Activated T-cell treated with anti-CD3 and anti-CD28 coated beads, Interleukin-2, amount 50 U/mL, for 1 hour (primary cell): Measurements from ENCODE around the gene C11orf97.
"Not testable (repeated sequence)": the region's sequence is repeated elsewhere in the genome, so short reads cannot be mapped to it uniquely, and the experiment has no call there.

Experiments
- DNase-seq: peaks from one replicate; pipeline ENCODE4 v3.0.0-alpha.2; 2020

C11orf97 gene

DNA sequence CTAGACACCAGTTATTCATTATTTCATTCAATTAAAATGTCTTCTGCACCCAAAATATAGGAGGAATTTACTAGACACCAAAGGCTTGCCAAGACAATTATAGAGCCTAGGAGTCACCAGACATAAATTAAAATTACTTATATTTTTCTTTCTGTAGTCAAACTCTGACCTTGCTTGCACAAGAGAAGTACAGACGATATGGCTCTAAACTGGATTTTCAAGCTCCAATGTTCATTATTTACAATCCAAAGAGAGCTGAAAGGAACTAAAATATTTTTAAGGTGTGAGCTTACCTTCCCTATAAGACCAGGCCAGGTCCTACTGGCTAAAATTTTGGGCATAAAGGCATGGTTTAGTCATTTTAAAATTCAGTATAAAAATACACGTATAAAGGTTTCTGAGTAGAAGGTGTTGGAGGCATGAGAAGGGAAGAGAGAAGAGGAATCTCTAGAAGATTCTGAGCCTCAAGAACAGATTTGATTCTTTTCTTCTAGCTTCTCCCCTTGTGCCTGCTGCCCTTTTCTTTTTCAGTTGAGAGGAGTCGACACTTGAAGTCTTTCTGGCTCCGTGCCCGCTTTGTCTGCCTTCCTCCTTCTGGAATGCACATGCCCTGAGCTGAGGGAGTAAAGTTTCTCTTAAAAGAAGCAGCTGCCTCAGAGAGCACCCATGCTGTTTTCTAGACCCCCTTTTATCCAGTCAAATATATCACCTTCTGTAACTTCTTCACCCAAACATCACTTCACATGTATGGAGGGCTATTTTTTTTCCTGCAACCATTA is 13.5 kb downstream of the C11orf97 start:
- no peak for DNase-seq

DNA sequence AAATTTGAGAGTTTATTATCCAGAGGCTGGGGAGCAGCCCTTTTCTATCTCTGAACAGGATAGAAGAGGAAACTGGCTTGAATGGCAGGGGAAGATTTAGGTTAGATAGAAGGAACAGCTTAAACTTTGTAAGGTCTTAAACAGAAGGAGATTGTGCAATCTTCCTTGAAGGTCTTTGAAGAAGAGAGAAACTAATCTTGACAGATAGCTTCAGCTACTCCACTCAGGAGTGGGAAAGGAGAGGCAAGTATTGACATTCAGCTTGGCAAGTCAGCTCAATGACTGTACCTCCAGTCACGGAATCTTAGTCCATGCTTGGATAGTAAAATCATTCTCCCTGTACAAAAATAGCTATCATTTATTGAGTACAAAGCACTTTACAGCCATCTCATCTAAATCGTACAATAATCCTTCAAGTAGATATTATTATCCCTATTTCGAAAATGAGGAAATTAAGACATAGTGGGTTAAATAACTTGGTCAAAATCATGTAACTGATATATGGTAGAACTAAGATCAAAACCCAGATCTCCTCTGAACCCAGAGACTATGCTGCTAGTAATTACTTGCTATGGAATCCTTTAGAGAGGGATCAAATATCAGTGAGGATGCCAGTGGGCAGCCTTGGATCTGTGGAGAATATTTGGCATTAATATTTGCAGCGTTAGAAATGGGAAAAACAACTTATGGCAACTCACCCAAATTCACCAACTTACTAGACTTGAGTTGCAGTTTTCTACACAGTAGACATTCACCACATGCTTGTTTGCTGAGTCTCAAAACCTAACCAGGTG is 14.6 kb downstream of the C11orf97 start:
- DNase-seq = no peak

DNA sequence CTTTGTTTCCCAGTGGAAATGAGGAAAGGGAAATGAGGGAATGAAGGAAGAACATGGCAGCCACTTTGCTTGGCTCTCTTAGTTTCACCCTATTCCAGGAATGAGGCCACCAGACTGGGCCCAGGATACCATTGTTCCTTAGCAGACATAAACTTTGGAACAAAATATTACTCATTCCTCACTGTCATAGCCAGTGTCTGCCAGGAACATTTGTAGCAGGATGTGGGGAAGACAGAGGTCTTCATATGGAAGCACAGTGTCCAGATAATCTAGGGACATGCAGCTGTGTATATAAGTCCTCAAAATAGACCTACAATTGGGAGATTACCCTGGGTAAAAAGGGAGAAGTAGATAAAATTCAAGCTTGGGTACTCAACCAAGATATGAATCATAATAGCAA is 16.3 kb downstream of the C11orf97 start:
- DNase-seq = no peak

DNA sequence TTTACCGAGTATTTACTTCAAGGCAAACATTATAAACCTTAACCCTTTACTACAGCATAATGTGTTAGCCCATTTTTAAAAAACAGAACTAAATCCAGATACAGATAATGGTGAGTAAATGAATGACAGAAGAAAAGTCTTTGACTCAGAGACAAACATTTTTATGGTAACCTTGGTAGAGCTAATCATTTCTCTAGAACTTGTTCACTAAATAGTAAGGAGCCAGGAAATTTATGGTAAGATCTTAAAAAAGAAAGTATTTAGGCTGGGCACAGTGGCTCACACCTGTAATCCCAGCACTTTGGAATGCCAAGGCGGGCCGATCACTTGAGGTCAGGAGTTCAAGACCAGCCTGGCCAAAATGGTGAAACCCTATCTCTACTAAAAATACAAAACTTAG is 19.9 kb downstream of the C11orf97 start:
- DNase-seq = no peak

DNA sequence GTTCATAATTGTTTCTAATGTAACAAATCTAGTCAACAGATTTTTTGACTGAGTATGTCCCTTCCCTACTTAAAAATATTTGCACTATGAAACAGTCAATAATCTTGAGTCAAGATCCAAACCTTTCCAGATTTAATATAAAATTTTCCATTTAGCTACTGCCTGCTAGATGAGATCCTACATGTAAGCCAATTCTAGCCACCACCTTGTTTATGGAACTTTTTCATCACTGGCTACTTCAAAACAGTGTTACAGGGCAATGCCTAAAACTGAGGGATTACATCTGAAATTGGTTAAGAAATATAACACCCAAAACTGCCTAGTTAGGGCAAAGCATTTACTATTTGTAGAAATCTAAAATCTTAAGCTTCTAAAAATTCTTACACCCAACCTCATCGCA is 20.9 kb downstream of the C11orf97 start:
- no peak for DNase-seq

DNA sequence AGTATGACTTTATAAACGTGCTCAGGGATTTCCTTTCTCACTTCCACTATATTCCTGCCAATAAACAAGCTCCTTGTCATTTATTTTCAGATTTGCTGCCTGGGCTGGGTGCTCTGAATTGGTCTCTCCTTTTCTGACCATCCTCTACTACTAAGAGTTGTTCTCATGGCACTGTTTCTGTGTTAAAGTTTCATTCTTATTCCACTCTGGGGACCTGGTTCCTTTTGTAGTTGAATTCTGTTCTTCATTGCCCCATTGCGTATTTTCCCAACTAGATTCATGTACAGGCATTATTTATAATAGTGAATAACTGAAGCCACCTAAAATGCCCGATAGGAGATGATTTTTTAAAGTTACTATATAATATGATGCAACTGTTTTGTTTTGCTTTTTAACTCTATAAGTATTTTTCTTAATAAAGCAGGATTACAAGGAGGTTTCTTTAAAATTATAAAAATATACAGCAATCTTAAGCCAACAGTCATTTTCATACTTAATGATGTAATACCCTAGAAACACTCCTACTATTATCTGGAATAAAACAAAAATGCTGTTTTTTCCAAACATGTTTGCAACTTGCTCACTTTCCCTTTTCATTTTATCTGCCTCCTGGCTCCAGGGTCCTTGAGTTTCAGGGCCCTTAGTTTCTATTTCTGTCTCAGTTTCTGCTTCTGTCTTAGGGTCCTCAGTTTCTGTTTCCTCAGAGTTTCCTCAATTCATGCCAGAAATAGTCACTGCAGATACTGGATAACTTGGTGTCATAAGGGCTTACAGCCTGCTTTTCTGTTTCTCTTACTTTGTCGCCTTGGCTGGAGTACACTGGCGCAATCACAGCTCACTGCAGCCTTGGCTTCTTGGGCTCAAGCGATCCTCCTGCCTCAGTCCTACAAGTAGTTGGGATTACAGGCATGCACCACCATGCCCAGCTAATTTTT is 21.7 kb downstream of the C11orf97 start:
- no peak for DNase-seq

DNA sequence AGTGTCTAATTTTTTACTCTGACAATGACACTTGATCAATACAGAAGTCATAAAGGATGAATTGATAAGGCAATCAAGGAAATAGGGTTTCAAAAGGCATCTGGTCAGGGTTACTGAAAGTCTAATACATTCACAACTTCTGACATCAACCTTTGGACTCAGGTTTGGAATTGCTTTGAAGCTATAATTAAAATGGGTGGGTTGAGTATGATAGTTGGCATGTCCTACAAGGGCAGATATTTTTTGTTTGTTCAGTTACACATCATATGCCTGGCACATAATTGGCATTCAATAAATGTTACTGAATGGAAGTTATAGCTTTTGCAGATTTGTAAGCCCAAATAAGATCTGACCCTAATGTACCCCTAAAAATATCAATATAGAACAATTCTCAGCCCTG is 24.1 kb downstream of the C11orf97 start:
- no peak for DNase-seq

DNA sequence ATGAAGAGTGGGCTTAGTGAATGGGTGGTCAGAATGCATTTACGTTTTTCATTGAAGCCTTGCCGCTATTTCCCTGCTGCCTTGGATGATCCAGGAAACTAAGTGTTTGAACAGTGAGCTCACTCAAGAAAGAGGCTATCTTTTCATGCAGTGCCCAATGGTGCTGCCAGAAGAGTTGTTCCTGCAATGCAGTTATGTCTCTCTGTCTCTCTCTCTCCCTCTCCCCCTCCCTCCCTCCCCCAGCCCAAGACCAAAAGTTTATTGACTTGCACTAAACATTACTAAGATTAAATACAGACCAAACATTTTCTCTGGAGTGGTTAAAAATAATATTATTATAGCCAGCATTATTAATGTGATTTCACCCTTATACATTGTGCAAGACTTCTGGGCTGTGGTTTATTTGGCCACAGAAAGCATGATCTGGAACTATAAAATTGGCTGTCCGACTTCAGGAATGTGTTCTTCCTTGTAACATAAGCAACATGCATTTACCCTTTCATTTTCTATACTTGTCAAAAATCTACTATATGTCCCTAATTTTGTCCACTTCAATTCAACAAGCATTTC is 24.9 kb downstream of the C11orf97 start:
- DNase-seq = no peak

DNA sequence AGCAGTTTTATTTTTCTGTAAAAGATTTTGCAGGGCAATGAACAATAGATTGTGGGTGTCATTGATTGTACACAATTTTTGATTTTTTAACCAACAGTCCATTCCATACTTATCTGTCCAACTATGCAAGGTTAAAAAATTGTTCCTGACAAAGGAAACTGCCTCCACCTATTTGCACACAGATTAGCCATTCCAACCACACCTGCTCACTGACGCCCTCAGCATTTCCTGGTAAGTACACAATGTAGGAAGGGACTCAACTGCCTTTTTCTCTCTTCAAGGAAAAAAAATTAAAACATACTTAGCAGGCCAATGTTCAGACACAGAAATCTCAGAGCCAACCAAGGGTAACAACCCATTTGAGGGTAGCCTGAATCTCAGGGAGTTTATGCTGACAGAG is 27.2 kb downstream of the C11orf97 start:
- no peak for DNase-seq

DNA sequence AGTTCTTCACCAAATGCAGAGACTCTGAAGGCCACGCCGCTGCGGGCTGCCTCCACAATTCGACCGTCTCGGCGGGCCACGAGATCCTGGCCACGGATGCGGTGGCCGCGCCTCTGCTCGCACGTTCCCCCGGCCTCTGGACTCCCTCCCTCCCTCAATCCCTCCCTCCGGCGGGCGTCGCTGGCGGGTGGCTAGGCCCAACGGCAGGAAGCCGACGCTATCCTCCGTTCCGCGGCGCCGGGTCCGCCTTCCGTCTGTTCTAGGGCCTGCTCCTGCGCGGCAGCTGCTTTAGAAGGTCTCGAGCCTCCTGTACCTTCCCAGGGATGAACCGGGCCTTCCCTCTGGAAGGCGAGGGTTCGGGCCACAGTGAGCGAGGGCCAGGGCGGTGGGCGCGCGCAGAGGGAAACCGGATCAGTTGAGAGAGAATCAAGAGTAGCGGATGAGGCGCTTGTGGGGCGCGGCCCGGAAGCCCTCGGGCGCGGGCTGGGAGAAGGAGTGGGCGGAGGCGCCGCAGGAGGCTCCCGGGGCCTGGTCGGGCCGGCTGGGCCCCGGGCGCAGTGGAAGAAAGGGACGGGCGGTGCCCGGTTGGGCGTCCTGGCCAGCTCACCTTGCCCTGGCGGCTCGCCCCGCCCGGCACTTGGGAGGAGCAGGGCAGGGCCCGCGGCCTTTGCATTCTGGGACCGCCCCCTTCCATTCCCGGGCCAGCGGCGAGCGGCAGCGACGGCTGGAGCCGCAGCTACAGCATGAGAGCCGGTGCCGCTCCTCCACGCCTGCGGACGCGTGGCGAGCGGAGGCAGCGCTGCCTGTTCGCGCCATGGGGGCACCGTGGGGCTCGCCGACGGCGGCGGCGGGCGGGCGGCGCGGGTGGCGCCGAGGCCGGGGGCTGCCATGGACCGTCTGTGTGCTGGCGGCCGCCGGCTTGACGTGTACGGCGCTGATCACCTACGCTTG is 31.7 kb downstream of the C11orf97 start, which contains the start of gene FUT4:
Gene FUT4, plus strand, starts transcription at position 227 of the 951 bp plus-strand sequence. Its CDS starts 213 bp downstream, at position 440.
- peak; percentile 79 for DNase-seq

DNA sequence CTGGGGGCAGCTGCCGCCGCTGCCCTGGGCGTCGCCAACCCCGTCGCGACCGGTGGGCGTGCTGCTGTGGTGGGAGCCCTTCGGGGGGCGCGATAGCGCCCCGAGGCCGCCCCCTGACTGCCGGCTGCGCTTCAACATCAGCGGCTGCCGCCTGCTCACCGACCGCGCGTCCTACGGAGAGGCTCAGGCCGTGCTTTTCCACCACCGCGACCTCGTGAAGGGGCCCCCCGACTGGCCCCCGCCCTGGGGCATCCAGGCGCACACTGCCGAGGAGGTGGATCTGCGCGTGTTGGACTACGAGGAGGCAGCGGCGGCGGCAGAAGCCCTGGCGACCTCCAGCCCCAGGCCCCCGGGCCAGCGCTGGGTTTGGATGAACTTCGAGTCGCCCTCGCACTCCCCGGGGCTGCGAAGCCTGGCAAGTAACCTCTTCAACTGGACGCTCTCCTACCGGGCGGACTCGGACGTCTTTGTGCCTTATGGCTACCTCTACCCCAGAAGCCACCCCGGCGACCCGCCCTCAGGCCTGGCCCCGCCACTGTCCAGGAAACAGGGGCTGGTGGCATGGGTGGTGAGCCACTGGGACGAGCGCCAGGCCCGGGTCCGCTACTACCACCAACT is 32.5 kb downstream of the C11orf97 start:
- no peak for DNase-seq

DNA sequence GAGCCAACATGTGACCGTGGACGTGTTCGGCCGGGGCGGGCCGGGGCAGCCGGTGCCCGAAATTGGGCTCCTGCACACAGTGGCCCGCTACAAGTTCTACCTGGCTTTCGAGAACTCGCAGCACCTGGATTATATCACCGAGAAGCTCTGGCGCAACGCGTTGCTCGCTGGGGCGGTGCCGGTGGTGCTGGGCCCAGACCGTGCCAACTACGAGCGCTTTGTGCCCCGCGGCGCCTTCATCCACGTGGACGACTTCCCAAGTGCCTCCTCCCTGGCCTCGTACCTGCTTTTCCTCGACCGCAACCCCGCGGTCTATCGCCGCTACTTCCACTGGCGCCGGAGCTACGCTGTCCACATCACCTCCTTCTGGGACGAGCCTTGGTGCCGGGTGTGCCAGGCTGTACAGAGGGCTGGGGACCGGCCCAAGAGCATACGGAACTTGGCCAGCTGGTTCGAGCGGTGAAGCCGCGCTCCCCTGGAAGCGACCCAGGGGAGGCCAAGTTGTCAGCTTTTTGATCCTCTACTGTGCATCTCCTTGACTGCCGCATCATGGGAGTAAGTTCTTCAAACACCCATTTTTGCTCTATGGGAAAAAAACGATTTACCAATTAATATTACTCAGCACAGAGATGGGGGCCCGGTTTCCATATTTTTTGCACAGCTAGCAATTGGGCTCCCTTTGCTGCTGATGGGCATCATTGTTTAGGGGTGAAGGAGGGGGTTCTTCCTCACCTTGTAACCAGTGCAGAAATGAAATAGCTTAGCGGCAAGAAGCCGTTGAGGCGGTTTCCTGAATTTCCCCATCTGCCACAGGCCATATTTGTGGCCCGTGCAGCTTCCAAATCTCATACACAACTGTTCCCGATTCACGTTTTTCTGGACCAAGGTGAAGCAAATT is 33.3 kb downstream of the C11orf97 start:
- no peak for DNase-seq

DNA sequence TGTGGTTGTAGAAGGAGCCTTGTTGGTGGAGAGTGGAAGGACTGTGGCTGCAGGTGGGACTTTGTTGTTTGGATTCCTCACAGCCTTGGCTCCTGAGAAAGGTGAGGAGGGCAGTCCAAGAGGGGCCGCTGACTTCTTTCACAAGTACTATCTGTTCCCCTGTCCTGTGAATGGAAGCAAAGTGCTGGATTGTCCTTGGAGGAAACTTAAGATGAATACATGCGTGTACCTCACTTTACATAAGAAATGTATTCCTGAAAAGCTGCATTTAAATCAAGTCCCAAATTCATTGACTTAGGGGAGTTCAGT is 33.9 kb downstream of the C11orf97 start:
- DNase-seq = no peak

DNA sequence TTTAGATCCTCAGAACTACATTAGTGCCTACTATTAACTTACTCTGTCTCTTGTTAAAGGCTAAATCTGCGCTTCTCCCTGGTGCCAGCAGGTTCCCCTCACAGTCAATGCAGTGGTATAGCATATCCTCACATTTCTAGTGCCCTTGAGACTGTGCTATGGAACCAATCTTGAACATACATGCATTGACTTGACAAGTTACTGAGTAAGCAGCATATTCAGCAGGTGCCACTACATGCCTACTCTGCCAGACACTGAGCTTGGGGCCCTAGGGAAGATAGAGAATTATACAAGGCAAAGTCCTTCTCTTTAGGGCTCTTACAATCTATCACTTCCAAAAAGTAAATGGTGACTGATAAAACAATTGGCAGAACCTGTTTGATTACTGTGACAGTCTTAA is 34.6 kb downstream of the C11orf97 start:
- no peak for DNase-seq

DNA sequence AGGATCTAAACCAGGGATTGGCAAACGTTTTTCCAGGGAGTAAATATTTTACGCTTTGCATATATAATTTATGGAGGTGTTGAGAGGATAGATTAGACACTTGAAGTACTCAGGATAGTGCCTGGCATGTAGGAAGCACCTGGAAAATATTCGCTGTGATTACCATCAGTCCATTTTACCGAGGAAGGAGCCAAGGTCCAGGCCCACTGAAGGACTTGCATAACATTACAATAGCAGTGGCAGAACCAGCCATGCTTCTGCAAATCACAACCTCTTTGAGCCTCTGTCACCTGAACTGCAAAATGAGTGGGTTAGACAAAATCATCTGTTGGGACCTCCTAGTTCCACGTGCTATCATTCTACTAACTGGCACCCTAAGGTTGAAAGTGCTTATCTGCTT is 36.9 kb downstream of the C11orf97 start:
- no peak for DNase-seq

DNA sequence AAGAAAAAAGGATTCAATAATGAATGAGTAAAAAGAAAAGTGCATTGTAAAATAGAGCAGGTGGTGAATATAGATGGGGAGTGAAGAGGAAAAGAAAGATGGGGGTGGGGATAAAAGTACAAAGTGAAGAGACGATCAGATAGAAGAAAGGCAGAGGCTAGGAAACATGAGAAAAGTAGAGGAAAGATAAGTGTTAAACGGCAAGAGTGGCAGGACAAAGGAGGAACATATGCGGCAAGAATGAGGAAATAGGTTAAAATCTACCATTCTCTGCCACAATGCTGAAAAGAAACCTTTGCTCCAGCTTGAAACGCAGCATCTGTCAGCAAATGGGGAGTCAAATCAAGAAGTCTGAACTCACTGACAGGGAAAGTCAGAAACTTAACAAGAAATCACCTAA is 38.3 kb downstream of the C11orf97 start:
- no peak for DNase-seq

DNA sequence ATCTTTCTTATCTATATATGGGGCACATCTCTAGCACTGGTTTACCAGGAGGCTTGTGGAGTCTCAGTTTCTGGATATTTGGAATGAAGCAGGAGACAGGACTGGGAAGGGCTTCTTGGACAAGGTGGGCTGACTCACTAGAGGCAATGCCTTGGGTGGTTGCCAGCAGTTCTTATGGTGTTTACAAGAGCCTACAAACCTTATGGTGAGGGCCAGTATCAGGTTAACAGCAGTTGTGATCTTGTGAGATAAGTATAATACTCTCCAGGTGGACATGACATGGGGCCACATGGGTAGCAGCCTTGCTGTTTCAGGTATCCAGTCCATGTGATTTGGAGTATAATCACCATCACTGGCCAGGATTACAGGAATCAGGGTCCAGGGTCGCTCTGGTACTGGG is 41.7 kb downstream of the C11orf97 start:
- DNase-seq = no peak

DNA sequence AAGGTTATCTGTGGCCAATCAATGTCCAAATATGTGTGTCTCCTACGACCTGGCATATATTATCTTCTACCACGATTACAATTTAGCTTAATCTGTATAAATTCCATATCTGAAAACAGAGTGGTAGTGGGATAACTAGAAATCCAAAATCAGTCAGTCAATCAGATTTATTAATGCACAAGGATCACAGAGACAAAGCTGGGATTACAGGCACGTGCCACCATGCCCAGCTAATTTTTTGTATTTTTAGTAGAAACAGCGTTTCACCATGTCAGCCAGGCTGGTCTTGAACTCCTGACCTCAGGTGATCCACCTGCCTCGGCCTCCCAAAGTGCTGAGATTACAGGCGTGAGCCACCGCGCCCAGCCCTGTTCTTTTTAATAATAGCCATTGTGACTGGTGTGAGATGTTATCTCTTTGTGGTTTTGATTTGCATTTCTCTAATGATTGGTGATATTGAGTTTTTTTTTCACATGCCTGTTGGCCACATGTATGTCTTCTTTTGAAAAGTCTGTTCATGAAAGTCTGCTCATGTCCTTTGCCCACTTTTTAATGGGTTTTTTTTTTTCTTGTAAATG is 43.6 kb downstream of the C11orf97 start:
- DNase-seq = not testable (repeated sequence)

DNA sequence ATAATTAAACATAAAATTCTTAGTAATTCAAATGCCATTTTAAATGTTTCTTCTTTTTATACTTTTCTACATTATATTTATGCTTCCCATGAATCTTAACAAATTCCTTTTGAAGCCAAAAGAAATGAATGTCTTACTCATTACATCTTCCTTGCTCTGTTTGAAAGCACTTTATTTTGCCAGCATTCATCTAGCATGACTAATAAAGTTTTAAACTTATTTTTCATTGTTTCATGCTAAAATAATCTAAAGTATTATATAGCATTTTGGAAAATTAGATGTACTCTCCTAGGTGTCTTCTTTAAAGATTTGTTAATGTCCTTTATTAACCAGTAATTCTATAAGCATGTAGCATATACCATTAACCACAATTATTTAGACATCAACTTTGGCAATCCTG is 45.2 kb downstream of the C11orf97 start:
- DNase-seq = no peak

DNA sequence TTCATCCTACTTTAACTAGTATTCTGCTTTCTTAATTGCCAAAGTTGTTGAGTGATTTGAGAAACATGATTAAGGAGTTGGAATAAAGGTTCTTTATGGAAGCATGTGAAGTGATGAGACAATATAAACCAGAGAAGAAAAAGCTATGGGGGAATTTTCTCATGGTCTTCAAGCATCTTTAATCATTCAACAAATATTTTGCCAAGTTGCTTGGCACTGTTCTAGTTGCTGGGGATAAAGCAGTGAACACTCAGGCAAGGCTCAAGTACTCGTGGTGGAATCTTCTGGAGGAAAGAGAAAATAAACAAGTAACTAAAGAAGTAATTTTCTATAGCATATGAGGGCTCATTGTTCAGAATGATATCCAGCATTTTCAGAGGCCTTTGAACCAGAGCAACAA is 45.7 kb downstream of the C11orf97 start:
- no peak for DNase-seq
